CD4-positive, alpha-beta T cell treated with Interleukin-15 for 4 hours (primary cell): Measurements from ENCODE around the gene E4F1.
A peak's percentile ranks its signal among the peaks of the same experiment; 100 is the strongest.
"Not testable (repeated sequence)": the region's sequence is repeated elsewhere in the genome, so short reads cannot be mapped to it uniquely, and the experiment has no call there.

Experiments
- DNase-seq: peaks from one replicate; pipeline ENCODE4 v3.0.0-alpha.2; 2020; ENCODE audit warnings: low spot score

The E4F1 gene

GRCh38 chr16:2244926-2245795 is 21.8 kb downstream of the E4F1 start:
- DNase-seq: no peak

- no peak for DNase-seq
Observed at GRCh38 chr16:2246301-2246885, 23.0 kb downstream of the E4F1 start.

- peak; percentile 39 for DNase-seq
Observed at GRCh38 chr16:2250652-2251295, 27.4 kb downstream of the E4F1 start.

- DNase-seq: peak; percentile 85
Observed at GRCh38 chr16:2251296-2252111, 28.1 kb downstream of the E4F1 start, which contains the start of gene ECI1. ECI1 (minus strand) TSS chr16:2251587; CDS start chr16:2251566, 21 bp downstream.

DNA sequence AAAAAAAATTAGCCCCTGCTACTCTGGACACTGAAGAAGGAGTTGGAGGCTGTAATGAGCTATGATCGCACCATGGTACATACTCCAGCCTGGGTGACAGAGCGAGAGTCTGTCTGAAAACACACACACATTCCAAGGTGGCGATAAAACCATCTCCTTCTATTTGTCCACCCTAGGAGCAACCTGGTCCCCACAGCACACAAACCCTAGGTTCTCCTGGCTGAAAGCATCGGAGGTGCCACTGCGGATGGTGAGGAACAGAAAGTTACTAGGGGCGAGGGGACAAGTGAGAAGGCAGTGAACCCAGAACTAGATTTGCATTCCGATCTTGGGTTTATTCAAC is 29.4 kb downstream of the E4F1 start:
- no peak for DNase-seq

DNA sequence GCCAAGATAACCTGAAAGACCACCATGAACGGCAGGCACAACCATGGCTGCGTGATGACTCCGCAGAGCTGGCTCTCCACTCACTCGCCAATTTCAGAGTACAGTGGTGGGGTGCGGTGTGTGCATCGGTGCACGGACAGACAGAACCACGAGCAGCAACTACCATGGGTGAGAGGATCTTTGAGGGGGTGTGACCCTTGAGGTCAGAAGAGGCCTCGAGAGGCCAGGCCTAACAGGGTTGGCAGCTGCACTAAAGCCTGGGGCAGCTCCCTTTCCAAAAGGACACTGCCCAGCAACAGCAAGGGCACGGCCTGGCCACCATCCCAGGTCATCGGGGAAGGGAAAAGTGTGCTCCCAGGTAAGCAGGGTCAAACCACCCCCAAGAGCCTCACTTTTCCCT is 29.9 kb downstream of the E4F1 start:
- no peak for DNase-seq

DNA sequence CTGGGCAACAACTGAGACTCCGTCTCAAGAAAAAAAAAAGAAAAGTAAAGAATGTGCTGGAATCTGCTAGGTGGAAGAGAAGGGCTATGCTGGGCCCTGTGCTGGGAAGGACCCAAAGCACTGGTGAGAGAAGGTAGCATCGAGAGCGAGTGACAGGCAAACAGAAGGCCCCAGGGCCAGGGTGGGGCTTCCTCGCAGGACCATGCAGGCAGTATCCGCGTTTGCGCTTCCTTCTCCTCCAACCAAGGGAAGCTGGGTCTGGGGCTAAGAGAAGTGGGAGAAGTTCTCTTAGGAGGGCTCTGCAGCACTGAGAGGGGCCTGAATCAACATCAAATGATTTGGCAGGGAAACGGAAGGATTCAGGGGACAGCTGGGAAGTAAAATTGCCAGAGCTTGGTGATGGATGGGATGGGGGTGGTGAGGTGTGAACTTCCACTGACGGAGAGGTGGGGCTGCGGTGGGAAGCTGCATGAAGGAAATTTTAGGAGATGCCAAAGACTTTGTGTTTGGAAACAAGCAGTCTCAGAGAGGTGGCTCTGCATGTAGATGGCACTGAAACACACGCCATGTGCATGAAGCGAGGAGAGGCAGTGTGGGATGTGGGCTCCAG is 33.2 kb downstream of the E4F1 start:
- no peak for DNase-seq

DNA sequence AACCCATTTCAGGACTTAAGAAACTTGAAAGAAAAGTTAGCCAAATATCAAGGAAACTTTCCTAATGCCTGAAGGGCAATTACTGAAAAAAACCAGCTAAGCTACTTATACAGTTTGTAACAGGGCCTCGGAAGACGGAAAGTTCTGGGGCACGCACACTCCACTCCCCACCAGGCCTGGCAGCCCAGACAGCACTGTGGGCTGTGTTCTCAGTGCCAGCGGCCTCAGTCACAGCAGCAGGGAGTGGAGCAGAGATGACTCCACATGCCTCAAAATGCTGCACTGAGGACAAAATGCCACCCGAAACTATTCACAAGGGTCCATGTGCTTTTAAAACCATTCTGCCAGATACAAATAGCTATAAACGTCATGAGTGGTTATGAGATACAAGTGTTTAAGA is 34.3 kb downstream of the E4F1 start:
- no peak for DNase-seq

- not testable (repeated sequence) for DNase-seq
Observed at GRCh38 chr16:2258530-2258929, 35.1 kb downstream of the E4F1 start.

DNA sequence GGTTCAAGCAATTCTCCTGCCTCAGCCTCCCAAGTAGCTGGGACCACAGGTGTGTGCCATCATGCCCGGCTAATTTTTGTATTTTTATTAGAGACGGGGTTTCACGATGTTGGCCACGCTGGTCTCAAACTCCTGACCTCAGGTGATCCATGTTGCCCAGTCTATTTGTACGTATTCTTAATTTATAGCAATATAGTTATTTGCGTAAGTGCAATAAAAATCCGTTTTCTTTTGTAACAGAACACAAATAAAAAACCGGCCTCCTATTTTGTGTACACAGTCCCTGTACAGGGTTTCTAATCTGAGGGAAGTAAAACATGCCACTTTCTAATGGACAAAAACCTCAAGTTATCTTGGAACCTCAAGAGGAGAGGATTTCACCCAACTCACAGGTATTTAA is 36.9 kb downstream of the E4F1 start:
- DNase-seq: no peak

GRCh38 chr16:2263026-2263425 is 39.6 kb downstream of the E4F1 start:
- not testable (repeated sequence) for DNase-seq

DNA sequence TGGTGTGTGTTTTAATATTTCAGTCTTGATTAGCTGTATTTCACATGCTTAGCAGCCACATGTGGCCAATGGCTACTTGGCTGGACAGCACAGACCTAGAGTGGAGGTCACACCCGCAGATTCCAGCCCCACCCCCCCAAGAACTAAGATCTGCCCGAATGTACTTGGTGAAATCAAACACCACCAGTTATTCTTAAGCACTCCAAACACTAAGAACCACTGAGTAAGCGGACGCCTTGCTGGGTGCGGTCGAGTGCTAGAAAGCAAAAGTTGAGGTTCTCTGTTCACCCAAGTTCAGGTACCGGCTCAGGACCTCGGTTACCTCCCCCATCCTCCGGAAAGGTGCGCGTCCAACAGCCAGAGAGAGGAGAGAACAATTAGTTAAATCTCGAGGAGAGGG is 43.5 kb downstream of the E4F1 start:
- peak; percentile 21 for DNase-seq

DNA sequence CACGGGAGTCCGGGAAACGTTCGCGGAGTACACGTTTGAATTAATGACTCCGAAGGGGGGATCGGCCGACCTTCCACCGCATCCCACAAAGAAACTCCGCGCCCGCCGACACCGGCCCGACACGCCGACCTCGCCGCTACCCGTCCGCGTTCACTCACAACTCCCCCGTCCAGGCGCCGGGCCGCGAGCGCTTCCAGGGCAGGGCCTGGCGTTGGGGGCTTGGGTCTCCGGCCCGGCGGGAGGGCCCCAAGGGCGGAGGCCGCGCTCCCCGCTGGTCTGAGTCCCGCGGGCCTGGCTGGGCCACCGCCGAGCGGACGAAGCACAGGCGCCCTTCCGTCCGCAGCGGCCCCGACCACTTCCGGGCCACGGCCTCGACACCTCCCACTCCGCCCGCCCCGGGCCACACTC is 44.1 kb downstream of the E4F1 start:
- not testable (repeated sequence) for DNase-seq

DNA sequence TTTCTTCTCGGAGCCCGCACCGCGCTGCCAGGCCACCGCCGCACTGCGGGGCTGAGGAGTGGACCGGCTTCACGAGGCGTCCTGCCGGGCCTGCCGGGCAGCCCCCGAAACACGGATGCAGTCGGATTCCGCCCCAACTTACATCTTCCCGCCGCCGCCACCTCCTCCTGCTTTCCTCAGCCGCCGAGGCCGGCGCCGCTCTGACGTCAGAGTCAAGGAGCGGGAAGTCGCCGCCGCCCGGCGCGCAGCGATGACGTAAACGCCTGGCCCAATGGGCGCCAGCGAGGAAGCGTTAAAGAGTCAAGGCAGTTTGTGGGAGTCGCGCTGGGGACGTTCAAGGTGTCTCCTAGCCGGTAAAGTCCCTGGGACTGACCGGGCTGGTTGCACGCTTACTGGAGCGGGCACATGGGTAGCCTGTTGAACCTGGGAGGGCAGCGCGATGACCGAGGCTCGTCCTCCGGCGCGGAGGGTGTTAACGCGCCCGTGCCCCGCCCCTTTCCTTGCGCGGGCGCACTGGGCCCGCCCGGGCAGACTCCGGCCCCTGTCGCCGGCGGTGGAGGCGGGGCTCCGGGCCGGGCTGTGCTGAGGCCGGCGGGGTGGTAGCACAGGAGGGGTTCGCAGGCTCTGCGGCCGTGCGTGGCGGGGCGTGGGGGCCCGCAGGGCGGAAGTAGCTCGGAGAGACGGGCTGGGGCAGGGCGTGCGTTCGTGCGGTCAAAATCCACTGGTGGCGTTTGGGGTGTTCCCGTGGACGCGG is 44.7 kb downstream of the E4F1 start, which contains the start of gene RNPS1:
Gene RNPS1 (minus strand): TSS at position 214 of the 754 bp plus-strand sequence. CDS start 3,483 bp downstream, outside the sequence.
- peak; percentile 94 for DNase-seq

DNA sequence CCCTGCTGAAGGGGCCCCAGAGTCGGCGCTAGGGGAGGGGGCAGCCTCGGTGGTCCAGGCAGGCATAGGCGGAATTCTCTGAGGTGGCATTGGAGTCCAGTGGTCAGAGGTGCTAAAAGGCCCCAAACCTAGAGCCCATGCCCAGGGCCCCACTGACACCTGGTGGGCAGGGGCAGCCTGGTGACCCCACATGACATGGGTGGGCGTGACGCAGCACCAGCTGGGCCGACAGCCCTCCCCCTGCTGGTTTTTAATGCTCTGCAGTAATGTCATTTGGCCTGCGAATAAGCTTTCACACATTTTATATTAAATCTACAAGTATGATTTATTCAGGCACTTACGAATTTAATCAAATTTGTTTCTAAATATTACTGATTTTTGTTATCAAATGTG is 46.7 kb downstream of the E4F1 start:
- DNase-seq: no peak

DNA sequence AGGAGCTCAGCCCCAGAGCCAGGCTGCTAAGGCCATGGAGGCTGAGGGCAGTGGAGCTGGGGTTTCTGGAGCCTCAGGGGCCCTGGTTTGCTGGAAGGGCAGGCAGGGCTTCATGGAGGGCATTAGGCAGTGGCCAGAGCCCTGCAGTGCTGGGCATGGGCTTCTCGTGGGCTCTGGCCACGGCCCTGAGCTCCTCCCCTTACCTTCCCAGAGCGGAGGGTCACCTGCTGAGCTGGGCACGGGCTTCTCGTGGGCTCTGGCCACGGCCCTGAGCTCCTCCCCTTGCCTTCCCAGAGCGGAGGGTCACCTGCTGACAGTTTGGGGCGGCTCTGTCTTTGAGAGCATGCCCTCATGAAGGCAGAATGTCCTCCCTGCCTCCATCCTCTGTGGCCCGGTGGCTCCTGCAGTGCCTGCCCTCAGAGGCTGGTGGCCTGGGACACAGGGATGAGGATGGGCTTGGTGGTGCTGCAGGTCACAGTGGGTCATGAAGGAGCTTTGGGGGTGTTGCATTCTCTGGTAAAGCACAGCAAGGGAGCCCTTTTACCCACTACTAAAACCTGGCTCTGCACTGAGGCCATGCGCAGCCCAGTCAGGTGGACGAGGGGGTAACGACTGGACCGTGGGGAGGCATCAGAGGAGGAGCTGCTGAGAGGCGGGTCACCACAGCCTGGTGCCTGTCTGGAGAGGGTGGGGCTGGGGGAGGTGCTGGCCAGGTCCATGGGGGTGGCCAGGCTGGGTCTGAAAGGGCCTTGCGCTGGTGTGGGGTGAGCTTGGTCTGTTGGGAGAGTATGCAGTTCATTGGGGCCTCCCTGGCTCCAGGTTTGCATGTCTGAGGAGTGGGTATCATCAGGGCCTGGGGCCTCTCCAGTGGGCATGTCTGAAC is 47.4 kb downstream of the E4F1 start:
- DNase-seq: no peak

DNA sequence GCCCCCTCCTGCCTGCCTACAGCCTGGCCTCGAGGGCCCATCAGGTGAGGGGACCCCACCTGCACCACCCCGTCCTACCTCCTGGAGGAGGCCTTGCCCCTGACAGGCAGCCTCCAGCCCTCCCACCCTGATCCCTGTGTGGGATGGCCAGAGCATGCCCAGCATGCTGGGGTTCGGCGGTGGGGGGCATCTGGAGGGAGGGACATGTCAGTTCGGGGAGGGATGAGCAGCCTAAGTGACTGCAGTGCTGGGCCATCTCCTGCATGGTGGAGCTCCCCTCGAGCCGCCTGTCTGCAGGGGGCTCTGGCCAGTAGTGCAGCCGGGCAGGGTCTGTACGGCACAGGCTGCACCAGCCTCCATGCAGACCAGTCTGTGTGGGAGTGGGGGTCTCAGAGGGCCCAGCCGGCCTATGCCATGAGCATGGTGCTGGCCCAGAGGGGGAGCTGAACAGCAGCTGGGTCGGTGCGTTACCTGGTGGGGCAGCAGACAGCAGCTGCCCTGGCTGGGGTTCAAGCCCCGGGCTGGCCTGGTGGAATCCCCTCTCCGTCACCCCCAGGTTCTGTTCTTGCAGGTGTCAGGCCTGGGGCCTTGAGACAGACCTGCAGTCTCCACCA is 48.6 kb downstream of the E4F1 start:
- no peak for DNase-seq

GRCh38 chr16:2273484-2273883 is 50.1 kb downstream of the E4F1 start:
- no peak for DNase-seq

GRCh38 chr16:2273931-2274330 is 50.5 kb downstream of the E4F1 start:
- DNase-seq: no peak
